OCI-LY1 (cell line): Measurements from ENCODE around the gene AFMID.
"Not testable (repeated sequence)": the region's sequence is repeated elsewhere in the genome, so short reads cannot be mapped to it uniquely, and the experiment has no call there.

Source experiments
- H2AFZ ChIP-seq: fragments of 200-600 bp; sonication (generic), shearing (Covaris generic); 2 replicates; pipeline ENCODE4 v1.6.0; 2014; ENCODE audit warnings: antibody characterized with exemption, mild to moderate bottlenecking, low read length
- H3F3A ChIP-seq: fragments of 200-600 bp; sonication (generic), shearing (Covaris generic); 2 replicates; pipeline ENCODE4 v1.6.0; 2014; ENCODE audit warnings: mild to moderate bottlenecking, antibody characterized with exemption, low read length, moderate library complexity; ENCODE audit not compliant: insufficient read depth
- H3K27ac ChIP-seq: fragments of 200-600 bp; sonication (generic); 2 replicates; pipeline ENCODE4 v1.5.1; 2014; ENCODE audit warnings: low read length, mixed run types, mild to moderate bottlenecking, low read depth; ENCODE audit not compliant: poor library complexity, severe bottlenecking
- H3K27me3 ChIP-seq: fragments of 200-600 bp; sonication (generic); 2 replicates; pipeline ENCODE4 v1.6.0; 2014; ENCODE audit warnings: antibody characterized with exemption, mild to moderate bottlenecking, low read length, moderate library complexity; ENCODE audit not compliant: insufficient read depth
- H3K36me3 ChIP-seq: fragments of 200-600 bp; sonication (generic); 2 replicates; pipeline ENCODE4 v1.6.1; 2014; ENCODE audit warnings: mild to moderate bottlenecking, antibody characterized with exemption, low read length, moderate library complexity, mixed read lengths; ENCODE audit not compliant: insufficient read depth
- H3K4me1 ChIP-seq: fragments of 200-600 bp; sonication (generic); 2 replicates; pipeline ENCODE4 v1.5.1; 2014; ENCODE audit warnings: mild to moderate bottlenecking, low read length, moderate library complexity; ENCODE audit not compliant: insufficient read depth, severe bottlenecking
- H3K4me2 ChIP-seq: fragments of 200-600 bp; sonication (generic), shearing (Covaris generic); 2 replicates; pipeline ENCODE4 v1.6.1; 2014; ENCODE audit warnings: low read length
- H3K4me3 ChIP-seq: fragments of 200-600 bp; sonication (generic); 2 replicates; pipeline ENCODE4 v1.5.1; 2014; ENCODE audit warnings: low read length, low read depth, mild to moderate bottlenecking, mixed read lengths; ENCODE audit not compliant: poor library complexity, severe bottlenecking
- H3K79me2 ChIP-seq: fragments of 200-600 bp; shearing (Covaris generic); 2 replicates; pipeline ENCODE4 v1.6.1; 2016; ENCODE audit warnings: mixed run types, low read length, mixed read lengths; ENCODE audit not compliant: insufficient read depth
- H3K9ac ChIP-seq: fragments of 200-600 bp; sonication (generic), shearing (Covaris generic); 2 replicates; pipeline ENCODE4 v1.6.1; 2014; ENCODE audit warnings: mild to moderate bottlenecking, low read length, mixed read lengths
- H3K9me2 ChIP-seq: fragments of 200-600 bp; sonication (generic), shearing (Covaris generic); 2 replicates; pipeline ENCODE4 v1.6.1; 2014; ENCODE audit warnings: low read depth, mild to moderate bottlenecking, low read length, mixed read lengths
- H3K9me3 ChIP-seq: fragments of 200-600 bp; shearing (Covaris generic); 2 replicates; pipeline ENCODE4 v1.6.1; 2014; ENCODE audit warnings: low read length, mixed read lengths
- H4K20me1 ChIP-seq: fragments of 200-600 bp; sonication (generic), shearing (Covaris generic); 2 replicates; pipeline ENCODE4 v1.6.0; 2016; ENCODE audit warnings: mild to moderate bottlenecking, low read length; ENCODE audit not compliant: insufficient read depth
- EZH2 ChIP-seq: fragments of 200-600 bp; sonication (generic), shearing (Covaris generic); IDR thresholded peaks from 2 replicates; pipeline ENCODE4 v1.8.0; 2017; ENCODE audit warnings: borderline replicate concordance, mixed run types, mild to moderate bottlenecking, antibody characterized with exemption, low read length, moderate library complexity, mixed read lengths
- TF ChIP-seq, protein P1 (sequence below): fragments of 200-600 bp; sonication (generic), shearing (Covaris generic); IDR thresholded peaks from 2 replicates; pipeline ENCODE4 v1.5.1; 2017; ENCODE audit warnings: mild to moderate bottlenecking, antibody characterized with exemption, low read length, moderate library complexity, mixed read lengths

AFMID gene

GRCh38 chr17:78170692-78171590 is 16.2 kb upstream of the AFMID start:
- no peak overlapping the region for H2AFZ ChIP-seq
- peak overlapping the region; percentile 17; the same call in 1 of the 2 replicates for H3K4me2 ChIP-seq
- peak overlapping the region; percentile 25 for H3K4me3 ChIP-seq
- peak overlapping the region; percentile 49 for H3K27ac ChIP-seq
- H3K9ac ChIP-seq, result no peak overlapping the region; the same call in 1 of the 2 replicates
- H3K9me2 ChIP-seq, result no peaks in the 10 kb centered on the region
- peaks cover 76% of the 10 kb centered on the region for H3K4me1 ChIP-seq
- H3K27me3 ChIP-seq, result no peaks in the 10 kb centered on the region
- no peaks in the 10 kb centered on the region for H3F3A ChIP-seq
- no peaks in the 10 kb centered on the region for H4K20me1 ChIP-seq
- H3K36me3 ChIP-seq, result peaks cover 50% of the 10 kb centered on the region
- TF ChIP-seq, protein P1, sequence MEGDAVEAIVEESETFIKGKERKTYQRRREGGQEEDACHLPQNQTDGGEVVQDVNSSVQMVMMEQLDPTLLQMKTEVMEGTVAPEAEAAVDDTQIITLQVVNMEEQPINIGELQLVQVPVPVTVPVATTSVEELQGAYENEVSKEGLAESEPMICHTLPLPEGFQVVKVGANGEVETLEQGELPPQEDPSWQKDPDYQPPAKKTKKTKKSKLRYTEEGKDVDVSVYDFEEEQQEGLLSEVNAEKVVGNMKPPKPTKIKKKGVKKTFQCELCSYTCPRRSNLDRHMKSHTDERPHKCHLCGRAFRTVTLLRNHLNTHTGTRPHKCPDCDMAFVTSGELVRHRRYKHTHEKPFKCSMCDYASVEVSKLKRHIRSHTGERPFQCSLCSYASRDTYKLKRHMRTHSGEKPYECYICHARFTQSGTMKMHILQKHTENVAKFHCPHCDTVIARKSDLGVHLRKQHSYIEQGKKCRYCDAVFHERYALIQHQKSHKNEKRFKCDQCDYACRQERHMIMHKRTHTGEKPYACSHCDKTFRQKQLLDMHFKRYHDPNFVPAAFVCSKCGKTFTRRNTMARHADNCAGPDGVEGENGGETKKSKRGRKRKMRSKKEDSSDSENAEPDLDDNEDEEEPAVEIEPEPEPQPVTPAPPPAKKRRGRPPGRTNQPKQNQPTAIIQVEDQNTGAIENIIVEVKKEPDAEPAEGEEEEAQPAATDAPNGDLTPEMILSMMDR, result no peak
- no peak for TF ChIP-seq EZH2
- H3K9me3 ChIP-seq, result no peaks in the 10 kb centered on the region
- no peaks in the 10 kb centered on the region for H3K79me2 ChIP-seq

GRCh38 chr17:78171591-78172248 is 15.4 kb upstream of the AFMID start:
- Histone ChIP-seq H3K27ac (peak overlapping the region; percentile 49), H3K36me3 (peaks cover 52% of the 10 kb centered on the region), H3K4me1 (peaks cover 76% of the 10 kb centered on the region), H3K4me2 (peak overlapping the region; percentile 34; the same call in 1 of the 2 replicates)
- H2AFZ ChIP-seq, H3K27me3 ChIP-seq, H3K79me2 ChIP-seq, H3K9me3 ChIP-seq, H3K4me3 ChIP-seq, H3K9ac ChIP-seq, H4K20me1 ChIP-seq, H3K9me2 ChIP-seq, H3F3A ChIP-seq: not testable (repeated sequence)

DNA sequence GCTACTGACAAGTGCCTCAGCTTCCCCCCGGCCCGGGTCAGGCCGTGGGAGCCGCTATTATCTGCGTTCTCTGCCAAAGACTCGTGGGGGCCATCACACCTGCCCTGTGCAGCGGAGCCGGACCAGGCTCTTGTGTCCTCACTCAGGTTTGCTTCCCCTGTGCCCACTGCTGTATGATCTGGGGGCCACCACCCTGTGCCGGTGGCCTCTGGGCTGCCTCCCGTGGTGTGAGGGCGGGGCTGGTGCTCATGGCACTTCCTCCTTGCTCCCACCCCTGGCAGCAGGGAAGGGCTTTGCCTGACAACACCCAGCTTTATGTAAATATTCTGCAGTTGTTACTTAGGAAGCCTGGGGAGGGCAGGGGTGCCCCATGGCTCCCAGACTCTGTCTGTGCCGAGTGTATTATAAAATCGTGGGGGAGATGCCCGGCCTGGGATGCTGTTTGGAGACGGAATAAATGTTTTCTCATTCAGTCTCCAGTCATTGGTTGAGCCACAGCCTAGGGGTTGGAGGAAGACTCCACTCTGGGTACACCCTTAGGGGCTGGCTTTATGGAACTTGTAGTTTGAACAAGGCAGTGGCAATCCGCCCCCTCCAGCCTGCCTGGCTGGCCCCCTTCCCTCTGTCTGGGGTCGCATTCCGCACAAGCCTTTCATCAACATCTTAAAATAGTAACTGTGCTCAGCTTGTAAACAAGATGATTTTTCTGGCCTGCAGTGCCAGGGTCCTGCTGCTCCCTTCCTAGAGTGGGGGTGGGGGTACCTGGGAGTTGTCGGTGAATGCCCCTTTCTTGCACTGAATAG is 14.7 kb upstream of the AFMID start:
- Histone ChIP-seq H3K9me3 (no peaks in the 10 kb centered on the region), H3K4me2 (peak overlapping the region; percentile 34; the same call in 1 of the 2 replicates), H3K79me2 (no peaks in the 10 kb centered on the region), H4K20me1 (no peaks in the 10 kb centered on the region), H3K4me3 (no peak overlapping the region), H3K27me3 (no peaks in the 10 kb centered on the region), H3K9me2 (no peaks in the 10 kb centered on the region), H3K27ac (peak overlapping the region; percentile 49), H3K36me3 (peaks cover 52% of the 10 kb centered on the region), H3K4me1 (peaks cover 77% of the 10 kb centered on the region), H2AFZ (no peak overlapping the region), H3F3A (no peaks in the 10 kb centered on the region), H3K9ac (no peak overlapping the region; the same call in 1 of the 2 replicates)
- TF ChIP-seq, protein P1, result no peak
- no peak for TF ChIP-seq EZH2
